Measurements from ENCODE around the gene POLR3H. TPM values are rescaled to one million over a fixed set of nuclear protein-coding genes. Genes with fewer than 3 reads are reported as not detected.

POLR3H gene
- total RNA-seq, 1 donor from 2014 or later: 33.2 TPM

DNA sequence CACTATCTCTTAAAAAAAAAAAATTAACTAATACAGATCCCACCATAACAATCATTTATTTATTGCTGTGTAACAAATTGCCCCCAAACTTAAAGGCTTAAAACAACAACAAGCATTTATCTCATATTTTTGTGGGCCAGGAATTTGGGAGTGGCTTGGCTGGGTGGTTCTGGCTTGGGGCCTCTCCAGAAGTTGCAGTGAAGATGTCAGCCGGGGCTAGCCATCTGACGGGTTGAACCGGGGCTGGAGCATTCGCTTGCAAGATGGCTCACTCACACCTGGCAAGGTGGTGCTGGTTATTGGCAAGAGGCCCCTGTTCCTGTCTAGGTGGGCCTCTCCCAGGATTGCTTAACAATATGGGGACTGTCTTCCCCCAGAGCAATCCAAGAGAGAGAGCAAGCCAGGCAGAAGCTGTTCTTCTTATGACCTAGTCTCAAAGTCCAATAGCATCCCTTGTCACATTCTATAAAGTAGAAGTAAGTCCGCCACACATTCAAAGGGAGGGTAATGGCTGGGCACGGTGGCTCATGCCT lies 45.9 kb downstream of the POLR3H start:
- intact Hi-C loops (cut with micrococcal nuclease): no loop called here
- Mint-ChIP-seq H3K4me3 (ENCODE audit: low read depth) (no peak overlapping the region), H3K36me3 (ENCODE audit: low read depth) (peaks cover 16% of the 10 kb centered on the region), H3K27me3 (ENCODE audit: low read depth) (no peaks in the 10 kb centered on the region), H3K9me3 (no peaks in the 10 kb centered on the region), H3K4me1 (ENCODE audit: low read depth) (no peaks in the 10 kb centered on the region), H3K27ac (no peak overlapping the region)
- DNase-seq (ENCODE audit: low spot score): no peak

DNA sequence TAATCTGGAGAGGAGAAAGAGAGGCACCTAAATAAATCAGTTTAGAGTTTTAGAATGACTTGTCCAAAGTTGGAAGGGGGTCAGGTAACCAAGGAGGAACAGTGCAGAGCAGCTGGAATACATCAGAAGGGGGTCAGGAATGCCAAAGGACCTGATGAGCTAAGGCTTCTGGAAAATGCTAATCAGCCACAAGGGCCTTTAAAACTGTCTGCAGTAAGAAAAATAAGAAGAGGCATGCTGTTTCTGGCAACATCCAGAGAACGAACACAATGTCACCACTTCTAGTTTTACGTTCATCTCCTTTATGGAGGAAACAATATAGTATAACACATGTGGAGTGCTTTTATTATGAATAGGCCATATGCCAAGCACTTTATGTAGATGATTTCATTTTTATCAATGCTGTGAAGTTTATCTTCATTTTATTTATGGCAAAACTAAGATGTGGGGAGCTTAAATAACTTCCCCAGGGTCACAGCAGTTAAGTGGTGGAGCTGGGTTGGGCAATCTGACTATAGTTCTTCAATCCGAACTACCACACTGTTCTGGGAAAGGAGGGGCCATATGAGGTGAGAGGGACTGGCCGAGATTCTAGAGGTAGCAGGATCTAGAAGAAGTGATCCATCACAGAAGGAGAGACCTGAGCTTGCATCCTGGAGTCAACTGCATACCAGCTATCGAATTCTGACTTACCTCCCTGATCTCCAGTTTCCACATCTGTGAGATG lies 52.7 kb downstream of the POLR3H start:
- Mint-ChIP-seq H3K27me3 (ENCODE audit: low read depth) (no peaks in the 10 kb centered on the region), H3K36me3 (ENCODE audit: low read depth) (no peaks in the 10 kb centered on the region), H3K27ac (no peak overlapping the region), H3K9me3 (no peaks in the 10 kb centered on the region), H3K4me1 (ENCODE audit: low read depth) (peaks cover 4% of the 10 kb centered on the region), H3K4me3 (ENCODE audit: low read depth) (no peak overlapping the region)
- intact Hi-C loops (cut with micrococcal nuclease): no loop called here
- no peak for DNase-seq (ENCODE audit: low spot score)

DNA sequence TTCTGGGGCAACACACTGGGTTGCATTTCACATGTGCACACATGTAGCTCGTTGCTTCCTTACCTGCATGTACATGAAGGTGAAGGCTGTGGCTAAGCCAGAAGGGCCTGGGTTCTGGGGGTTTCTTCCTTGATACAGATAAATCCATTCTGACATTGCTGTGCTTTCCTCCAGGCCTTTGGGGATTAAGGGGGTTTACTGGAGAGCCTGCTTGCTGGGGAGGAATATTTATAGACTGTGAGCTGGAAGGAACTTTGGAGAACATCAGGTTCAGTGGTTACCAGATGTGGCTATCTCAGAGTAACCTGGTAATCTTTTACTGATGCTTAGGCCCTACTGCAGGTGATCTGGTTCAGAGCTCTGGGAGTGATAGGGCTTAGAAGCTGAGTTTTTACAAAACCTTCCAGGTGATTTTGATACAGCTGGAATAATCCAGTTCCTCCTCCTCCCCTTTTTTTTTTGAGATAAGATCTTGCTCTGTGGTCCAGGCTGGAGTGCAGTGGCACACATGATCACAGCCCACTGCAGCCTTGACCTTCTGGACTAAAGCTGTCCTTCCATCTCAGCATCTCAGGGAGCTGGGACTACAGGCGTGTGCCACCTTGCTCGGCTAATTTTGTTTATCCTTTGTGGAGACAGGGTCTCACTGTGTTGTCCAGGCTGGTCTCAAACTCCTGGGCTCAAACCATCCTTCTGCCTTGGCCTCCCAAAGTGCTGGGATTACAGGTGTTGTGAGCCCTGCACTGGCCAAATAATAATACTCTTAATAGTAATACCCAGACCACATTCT lies 55.5 kb downstream of the POLR3H start:
- Mint-ChIP-seq H3K4me3 (ENCODE audit: low read depth) (no peak overlapping the region), H3K36me3 (ENCODE audit: low read depth) (no peaks in the 10 kb centered on the region), H3K9me3 (no peaks in the 10 kb centered on the region), H3K27ac (peak overlapping the region; percentile 46), H3K4me1 (ENCODE audit: low read depth) (peaks cover 6% of the 10 kb centered on the region), H3K27me3 (ENCODE audit: low read depth) (no peaks in the 10 kb centered on the region)
- intact Hi-C loops (cut with micrococcal nuclease): no loop called here
- no peak for DNase-seq (ENCODE audit: low spot score)

DNA sequence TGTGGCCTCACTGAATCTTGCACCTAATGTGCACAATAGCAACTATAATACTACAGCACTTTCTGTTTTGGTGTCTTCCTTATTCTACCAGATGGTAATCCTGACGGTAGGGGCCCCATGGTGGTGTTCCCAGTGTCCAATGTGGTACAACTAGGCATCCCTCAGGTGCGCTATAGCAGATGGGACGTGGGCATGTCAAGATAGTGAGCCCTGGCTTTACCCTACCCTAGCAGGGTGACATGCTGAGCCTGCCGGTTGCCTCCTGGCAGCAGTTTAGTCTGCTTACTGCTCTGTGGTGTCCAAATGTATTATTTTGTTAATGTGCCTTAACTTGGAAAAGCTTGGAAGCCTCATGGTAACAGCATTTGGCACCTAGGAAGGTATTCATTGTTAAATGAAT lies 56.2 kb downstream of the POLR3H start:
- H3K36me3 Mint-ChIP-seq (ENCODE audit: low read depth): no peaks in the 10 kb centered on the region
- no peak overlapping the region for H3K4me3 Mint-ChIP-seq (ENCODE audit: low read depth)
- no peak for DNase-seq (ENCODE audit: low spot score)
- no peaks in the 10 kb centered on the region for H3K9me3 Mint-ChIP-seq
- intact Hi-C loops (cut with micrococcal nuclease): no loop called here
- no peak overlapping the region for H3K27ac Mint-ChIP-seq
- no peaks in the 10 kb centered on the region for H3K27me3 Mint-ChIP-seq (ENCODE audit: low read depth)
- peaks cover 6% of the 10 kb centered on the region for H3K4me1 Mint-ChIP-seq (ENCODE audit: low read depth)

DNA sequence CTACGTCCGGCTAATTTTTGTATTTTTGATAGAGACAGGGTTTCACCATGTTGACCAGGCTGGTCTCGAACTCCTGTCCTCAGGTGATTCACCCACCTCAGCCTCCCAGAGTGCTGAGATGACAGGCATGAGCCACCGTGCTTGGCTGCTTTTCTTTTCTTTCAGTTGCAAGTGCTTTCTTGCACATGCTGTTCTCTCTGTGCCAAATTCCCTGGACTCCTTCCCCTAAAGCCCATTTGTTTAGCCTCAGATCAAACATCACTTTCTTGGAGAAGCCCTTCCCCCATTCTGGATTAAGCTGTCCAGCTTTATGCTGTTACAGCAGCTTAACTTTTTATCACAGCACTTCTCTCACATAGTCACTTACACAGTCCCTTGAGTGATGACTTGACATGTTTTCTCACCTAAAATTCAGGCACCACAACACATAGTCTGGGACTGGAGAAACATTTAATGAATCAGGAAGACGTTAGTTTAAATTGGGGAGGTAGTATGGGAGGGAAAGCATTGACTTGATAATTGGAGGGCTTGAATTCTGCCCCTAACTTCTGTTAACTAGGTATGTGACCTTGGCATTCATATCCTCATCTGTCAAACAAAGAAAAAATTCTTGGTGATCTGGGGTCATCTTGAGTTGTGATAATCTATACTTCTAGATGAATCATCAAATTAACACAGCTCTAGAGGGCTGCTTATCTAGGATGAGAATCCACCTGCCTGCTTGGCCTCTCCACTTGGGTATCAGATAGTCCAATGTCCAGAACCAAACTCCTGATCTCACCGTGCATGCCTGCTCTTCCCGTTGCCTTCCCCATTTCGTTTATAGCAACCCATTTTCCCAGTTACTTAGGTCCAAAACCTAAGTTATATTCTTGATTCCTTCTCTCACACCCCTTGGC lies 57.0 kb downstream of the POLR3H start:
- no peak overlapping the region for H3K27ac Mint-ChIP-seq

DNA sequence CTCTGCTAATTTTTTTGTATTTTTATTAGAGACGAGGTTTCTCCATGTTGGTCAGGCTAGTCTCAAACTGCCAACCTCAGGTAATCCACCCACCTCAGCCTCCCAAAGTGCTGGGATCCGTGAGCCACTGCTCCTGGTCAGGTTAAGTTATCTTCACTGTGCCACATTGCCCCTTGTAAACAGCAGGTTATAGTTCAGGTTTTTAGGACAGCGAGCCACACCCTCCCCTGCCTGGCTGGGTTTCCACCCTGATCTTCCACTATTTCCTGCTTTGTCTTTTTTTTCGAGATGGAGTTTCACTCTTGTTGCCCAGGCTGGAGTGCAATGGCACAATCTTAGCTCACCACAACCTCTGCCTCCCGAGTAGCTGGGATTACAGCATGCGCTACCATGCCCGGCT lies 59.2 kb downstream of the POLR3H start:
- peaks cover 12% of the 10 kb centered on the region for H3K4me1 Mint-ChIP-seq (ENCODE audit: low read depth)
- no peaks in the 10 kb centered on the region for H3K9me3 Mint-ChIP-seq
- no peak overlapping the region for H3K27ac Mint-ChIP-seq
- no peak overlapping the region for H3K4me3 Mint-ChIP-seq (ENCODE audit: low read depth)
- intact Hi-C loops (cut with micrococcal nuclease): no loop called here
- no peak for DNase-seq (ENCODE audit: low spot score)
- H3K27me3 Mint-ChIP-seq (ENCODE audit: low read depth): no peaks in the 10 kb centered on the region
- no peaks in the 10 kb centered on the region for H3K36me3 Mint-ChIP-seq (ENCODE audit: low read depth)

More for the DNA sequence above, 57.0 kb downstream of the POLR3H start:
- Mint-ChIP-seq H3K4me3 (ENCODE audit: low read depth) (no peak overlapping the region), H3K9me3 (no peaks in the 10 kb centered on the region), H3K4me1 (ENCODE audit: low read depth) (peaks cover 11% of the 10 kb centered on the region), H3K27me3 (ENCODE audit: low read depth) (no peaks in the 10 kb centered on the region), H3K36me3 (ENCODE audit: low read depth) (no peaks in the 10 kb centered on the region)
- no peak for DNase-seq (ENCODE audit: low spot score)
- intact Hi-C loops (cut with micrococcal nuclease): no loop called here

DNA sequence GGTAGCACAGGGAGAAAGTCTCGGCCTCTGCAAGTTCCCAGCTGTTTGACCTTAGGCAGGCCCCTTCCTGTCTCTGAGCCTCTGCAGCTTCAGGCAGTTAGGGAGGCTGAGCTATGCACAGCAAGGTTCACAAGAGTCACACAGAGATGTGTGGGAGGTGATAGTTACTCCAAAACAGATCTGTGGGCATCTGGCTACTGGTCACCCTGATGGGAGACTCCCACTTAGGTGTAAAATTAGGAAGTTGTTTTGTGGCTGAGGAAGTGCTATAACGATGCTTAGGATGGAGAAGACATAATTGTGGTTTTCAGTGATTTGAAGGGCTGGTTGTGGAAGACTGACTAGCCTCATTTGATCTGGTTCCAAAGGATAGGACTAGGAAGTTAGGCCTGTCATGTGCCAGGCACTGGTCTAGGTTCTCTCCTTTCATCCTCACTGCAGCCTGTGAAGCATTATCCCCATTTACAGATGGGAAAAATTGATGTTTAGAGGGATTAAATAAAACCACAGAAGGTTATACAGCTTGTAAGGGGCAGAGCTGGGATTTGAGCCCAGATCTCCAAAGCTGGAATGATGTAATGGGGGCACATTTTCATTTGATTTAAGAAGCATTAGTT lies 61.8 kb downstream of the POLR3H start:
- no peaks in the 10 kb centered on the region for H3K27me3 Mint-ChIP-seq (ENCODE audit: low read depth)
- DNase-seq (ENCODE audit: low spot score): no peak
- peak overlapping the region; percentile 1 for H3K27ac Mint-ChIP-seq
- peaks cover 10% of the 10 kb centered on the region for H3K4me1 Mint-ChIP-seq (ENCODE audit: low read depth)
- H3K4me3 Mint-ChIP-seq (ENCODE audit: low read depth): no peak overlapping the region
- H3K9me3 Mint-ChIP-seq: no peaks in the 10 kb centered on the region
- no peaks in the 10 kb centered on the region for H3K36me3 Mint-ChIP-seq (ENCODE audit: low read depth)
- intact Hi-C loops (cut with micrococcal nuclease): no loop called here

DNA sequence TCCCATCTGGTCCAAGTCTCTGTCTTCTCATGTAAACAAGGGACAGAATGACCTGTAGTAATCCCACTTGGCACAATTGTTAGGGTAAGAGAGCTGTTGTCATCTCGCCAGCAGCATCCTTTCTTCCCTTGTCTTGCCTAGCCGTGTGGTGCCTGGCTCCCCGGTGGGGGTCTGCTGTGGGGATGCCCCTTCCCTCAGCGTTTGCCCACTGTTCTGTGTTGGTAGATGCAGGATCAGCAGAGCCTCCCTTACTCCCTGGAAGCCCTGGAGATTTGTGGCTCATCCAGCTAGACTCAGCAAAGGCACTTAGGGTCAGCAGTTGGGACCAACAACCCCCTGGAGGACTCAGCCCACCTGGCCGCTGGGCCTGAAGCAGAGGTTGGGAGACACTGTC lies 62.3 kb downstream of the POLR3H start:
- DNase-seq (ENCODE audit: low spot score): no peak
- intact Hi-C loops (cut with micrococcal nuclease): no loop called here
- Mint-ChIP-seq H3K36me3 (ENCODE audit: low read depth) (no peaks in the 10 kb centered on the region), H3K4me3 (ENCODE audit: low read depth) (no peak overlapping the region), H3K9me3 (no peaks in the 10 kb centered on the region), H3K4me1 (ENCODE audit: low read depth) (peaks cover 10% of the 10 kb centered on the region), H3K27me3 (ENCODE audit: low read depth) (no peaks in the 10 kb centered on the region), H3K27ac (no peak overlapping the region)

DNA sequence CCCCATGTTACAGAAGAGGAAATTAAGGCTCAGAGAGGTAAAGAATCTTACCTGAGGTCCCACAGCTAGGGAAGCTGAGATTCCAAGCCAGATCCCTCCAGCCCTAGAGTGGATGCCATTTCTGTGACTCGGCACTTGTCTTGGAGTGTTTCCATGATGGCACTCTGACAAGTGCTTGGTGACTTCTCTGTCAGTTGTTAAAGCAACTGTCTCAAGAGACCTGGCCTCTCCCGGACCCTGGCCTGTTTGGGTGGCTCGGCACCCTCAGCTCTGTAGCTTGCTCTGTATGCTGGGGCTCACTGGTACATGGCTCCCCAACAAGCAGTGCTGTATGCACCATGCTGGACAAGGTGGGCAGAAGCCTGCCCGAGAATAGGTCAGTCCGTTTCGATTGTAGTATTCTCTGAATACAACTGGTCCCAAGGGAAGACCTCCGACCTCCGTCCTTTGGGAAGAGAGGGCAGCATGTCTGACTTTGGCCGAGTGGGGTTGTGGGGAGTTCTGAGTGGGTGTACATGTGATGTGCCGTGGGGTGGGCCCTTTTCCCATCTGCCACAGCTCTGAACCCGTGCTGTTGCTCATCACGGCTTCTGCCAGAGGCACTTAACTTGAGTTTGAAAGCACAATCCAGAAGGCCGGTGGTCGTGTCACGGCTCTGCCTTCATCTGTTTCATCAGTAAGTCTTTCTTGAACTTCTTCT lies 63.0 kb downstream of the POLR3H start:
- Mint-ChIP-seq H3K4me1 (ENCODE audit: low read depth) (peaks cover 10% of the 10 kb centered on the region), H3K27ac (no peak overlapping the region), H3K9me3 (no peaks in the 10 kb centered on the region), H3K27me3 (ENCODE audit: low read depth) (no peaks in the 10 kb centered on the region), H3K36me3 (ENCODE audit: low read depth) (no peaks in the 10 kb centered on the region), H3K4me3 (ENCODE audit: low read depth) (no peak overlapping the region)
- no peak for DNase-seq (ENCODE audit: low spot score)
- intact Hi-C loops (cut with micrococcal nuclease): no loop called here

DNA sequence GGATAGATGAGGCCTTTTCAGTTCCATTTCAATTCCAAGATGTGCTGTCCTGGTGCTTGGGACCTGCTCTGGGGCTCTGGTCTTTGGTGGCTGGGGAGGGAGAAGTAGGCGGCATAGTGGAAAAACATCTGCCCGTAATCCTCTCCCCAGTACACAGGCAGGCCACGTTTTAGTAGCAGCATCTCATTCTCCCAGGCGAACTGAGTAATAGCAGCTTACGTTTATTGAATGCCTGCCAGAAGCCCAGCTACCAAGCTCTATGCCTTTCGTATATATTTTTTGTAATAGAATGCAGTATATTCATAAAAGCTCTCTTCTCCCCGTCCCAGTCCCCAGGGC lies 63.9 kb downstream of the POLR3H start:
- DNase-seq (ENCODE audit: low spot score): no peak
- no peaks in the 10 kb centered on the region for H3K36me3 Mint-ChIP-seq (ENCODE audit: low read depth)
- H3K27ac Mint-ChIP-seq: no peak overlapping the region
- H3K9me3 Mint-ChIP-seq: no peaks in the 10 kb centered on the region
- H3K4me1 Mint-ChIP-seq (ENCODE audit: low read depth): peaks cover 7% of the 10 kb centered on the region
- no peaks in the 10 kb centered on the region for H3K27me3 Mint-ChIP-seq (ENCODE audit: low read depth)
- intact Hi-C loops (cut with micrococcal nuclease): no loop called here
- H3K4me3 Mint-ChIP-seq (ENCODE audit: low read depth): no peak overlapping the region

DNA sequence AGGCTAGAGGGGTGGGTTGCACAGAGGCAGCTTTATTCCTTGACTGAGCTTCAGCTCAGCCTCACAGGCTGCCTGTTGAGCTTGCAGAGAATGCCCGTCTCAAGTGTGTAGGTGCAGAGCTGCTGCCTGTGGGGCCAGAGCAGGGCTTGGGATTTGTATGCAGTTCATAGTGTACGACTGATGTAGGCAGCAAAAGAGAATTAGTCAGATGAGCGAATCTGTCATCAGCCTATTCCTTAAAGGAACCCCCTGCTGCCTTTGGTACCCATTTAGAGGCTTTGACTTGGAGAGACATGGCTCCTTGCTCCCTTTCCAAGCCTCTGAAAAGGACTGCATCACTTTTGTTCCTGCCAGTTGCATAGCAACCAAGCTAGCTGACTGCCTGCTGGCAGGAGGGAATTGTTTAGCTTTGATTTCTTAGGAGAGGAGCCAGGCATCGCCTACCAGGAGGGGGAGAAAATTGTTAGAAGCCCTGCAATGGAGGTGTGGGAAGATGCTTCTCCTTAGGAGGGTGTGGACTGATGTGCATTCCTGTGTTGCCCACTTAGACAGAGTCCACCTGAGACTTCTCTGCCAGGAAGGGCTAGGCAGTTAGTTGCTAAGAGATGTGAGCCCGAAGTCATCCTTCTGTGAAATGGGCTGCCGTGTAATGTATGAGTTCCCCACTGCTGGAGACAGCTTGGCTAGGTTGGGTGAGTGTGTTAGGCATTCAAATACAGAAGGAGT lies 64.4 kb downstream of the POLR3H start:
- no peaks in the 10 kb centered on the region for H3K36me3 Mint-ChIP-seq (ENCODE audit: low read depth)
- H3K9me3 Mint-ChIP-seq: no peaks in the 10 kb centered on the region
- peaks cover 7% of the 10 kb centered on the region for H3K4me1 Mint-ChIP-seq (ENCODE audit: low read depth)
- no peaks in the 10 kb centered on the region for H3K27me3 Mint-ChIP-seq (ENCODE audit: low read depth)
- no peak overlapping the region for H3K4me3 Mint-ChIP-seq (ENCODE audit: low read depth)
- no peak overlapping the region for H3K27ac Mint-ChIP-seq
- no peak for DNase-seq (ENCODE audit: low spot score)
- intact Hi-C loops (cut with micrococcal nuclease): no loop called here
